Measurements from ENCODE around the gene CBFA2T3. TPM values are rescaled to one million over a fixed set of nuclear protein-coding genes. Genes with fewer than 3 reads are reported as not detected.

CBFA2T3 gene
- total RNA-seq, 1 experiment from 2014 or later: 2.9 TPM

DNA sequence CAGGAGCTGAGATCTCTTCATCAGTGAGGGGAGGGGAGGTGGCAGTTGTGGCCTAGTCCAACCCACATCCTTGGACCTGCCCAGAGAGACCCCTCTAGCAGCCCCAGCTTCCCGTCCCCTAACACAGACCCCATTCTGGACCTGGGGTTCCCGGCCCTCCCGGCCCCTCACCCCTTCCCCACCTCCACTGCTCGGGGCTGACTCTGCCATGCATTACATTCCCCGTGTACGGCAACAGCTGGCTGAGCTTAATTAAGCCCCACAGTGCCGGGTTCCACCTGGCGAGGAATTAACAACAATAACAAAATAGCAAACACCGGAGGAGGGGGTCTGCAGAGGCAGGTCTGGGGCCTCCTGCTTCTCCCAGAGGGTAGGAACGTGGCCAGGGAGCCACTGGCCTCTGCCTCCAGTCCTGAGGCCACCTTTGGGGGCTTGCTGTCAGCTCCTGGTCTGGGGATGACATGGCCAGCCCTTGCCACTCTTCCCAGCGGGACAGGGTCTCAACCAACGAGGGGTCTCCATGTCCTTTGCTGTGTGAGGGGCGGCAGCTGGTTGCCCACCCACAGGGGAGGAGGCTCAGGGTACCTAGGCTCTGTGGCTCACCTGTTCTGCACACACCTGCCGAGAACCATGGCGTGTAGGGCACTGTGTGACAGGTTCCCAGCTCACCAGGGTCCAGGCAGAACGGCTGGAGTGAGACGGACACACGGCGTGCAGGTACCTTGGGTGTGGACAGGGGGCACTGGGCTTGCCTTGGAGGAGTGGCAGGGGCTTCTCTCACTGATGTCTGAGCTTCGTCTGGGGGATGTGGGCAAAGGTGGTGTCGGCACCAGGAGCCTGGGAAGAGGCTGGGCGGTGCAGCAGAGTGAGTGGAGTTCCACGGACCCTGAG, 46.9 kb upstream of the CBFA2T3 start:
- no peak overlapping the region for H3T11ph ChIP-seq (ENCODE audit: low read length)
- peaks cover 30% of the 10 kb centered on the region for H3K27me3 Mint-ChIP-seq (ENCODE audit: low read depth)

More for the DNA sequence above, 46.9 kb upstream of the CBFA2T3 start:
- H2BK12ac ChIP-seq (ENCODE audit: insufficient read length, low read depth, low read length): no peak overlapping the region
- H2BK15ac ChIP-seq (ENCODE audit: low read depth, low read length): no peak overlapping the region
- H3K4me1 ChIP-seq (ENCODE audit: insufficient read depth, low read length): no peaks in the 10 kb centered on the region
- H4K91ac ChIP-seq (ENCODE audit: insufficient read length, low read depth, low read length): no peak overlapping the region
- no peaks in the 10 kb centered on the region for H3K27me3 ChIP-seq (ENCODE audit: insufficient read depth, low read length)
- no peak overlapping the region for H3K4ac ChIP-seq (ENCODE audit: low read depth, low read length)
- no peak overlapping the region for H2AFZ ChIP-seq (ENCODE audit: low read length)
- H2BK5ac ChIP-seq (ENCODE audit: insufficient read length, low read length): no peak overlapping the region
- H4K8ac ChIP-seq (replicated peaks; ENCODE audit: insufficient read length, low read depth, low read length): no peak overlapping the region
- no peak overlapping the region for H3K18ac ChIP-seq (ENCODE audit: insufficient read length, low read depth, low read length)
- no peak overlapping the region for H3K56ac ChIP-seq (ENCODE audit: insufficient read length, low read depth, low read length)
- no peaks in the 10 kb centered on the region for H3K9me3 ChIP-seq (ENCODE audit: control insufficient read depth, low read depth, low read length)
- H3K4me2 ChIP-seq (ENCODE audit: insufficient read depth, insufficient read length, low read length): no peak overlapping the region
- peaks cover 0 to 5% of the 10 kb centered on the region in 2 experiments; a peak in 1 of 5 replicates for H3K9me3 Mint-ChIP-seq
- no peak overlapping the region for H3K27ac ChIP-seq (ENCODE audit: insufficient read length, low read depth, low read length)
- peak overlapping the region; percentile 39; the same call in 1 of the 2 replicates for H3K14ac ChIP-seq (ENCODE audit: insufficient read depth, low read length)
- WGBS (ENCODE audit: extremely low coverage, insufficient read length, low lambda C conversion rate): no CpG with 5 or more reads among the region's 23 CpGs
- 0 out of 4 replicates have a peak, but pooled peaks cover 2% of the 10 kb centered on the region in 2 experiments for H3K4me1 Mint-ChIP-seq
- H3K79me1 ChIP-seq (ENCODE audit: insufficient read depth, low read depth, low read length, poor library complexity, severe bottlenecking): no peaks in the 10 kb centered on the region
- TF ChIP-seq, protein P1, sequence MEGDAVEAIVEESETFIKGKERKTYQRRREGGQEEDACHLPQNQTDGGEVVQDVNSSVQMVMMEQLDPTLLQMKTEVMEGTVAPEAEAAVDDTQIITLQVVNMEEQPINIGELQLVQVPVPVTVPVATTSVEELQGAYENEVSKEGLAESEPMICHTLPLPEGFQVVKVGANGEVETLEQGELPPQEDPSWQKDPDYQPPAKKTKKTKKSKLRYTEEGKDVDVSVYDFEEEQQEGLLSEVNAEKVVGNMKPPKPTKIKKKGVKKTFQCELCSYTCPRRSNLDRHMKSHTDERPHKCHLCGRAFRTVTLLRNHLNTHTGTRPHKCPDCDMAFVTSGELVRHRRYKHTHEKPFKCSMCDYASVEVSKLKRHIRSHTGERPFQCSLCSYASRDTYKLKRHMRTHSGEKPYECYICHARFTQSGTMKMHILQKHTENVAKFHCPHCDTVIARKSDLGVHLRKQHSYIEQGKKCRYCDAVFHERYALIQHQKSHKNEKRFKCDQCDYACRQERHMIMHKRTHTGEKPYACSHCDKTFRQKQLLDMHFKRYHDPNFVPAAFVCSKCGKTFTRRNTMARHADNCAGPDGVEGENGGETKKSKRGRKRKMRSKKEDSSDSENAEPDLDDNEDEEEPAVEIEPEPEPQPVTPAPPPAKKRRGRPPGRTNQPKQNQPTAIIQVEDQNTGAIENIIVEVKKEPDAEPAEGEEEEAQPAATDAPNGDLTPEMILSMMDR (conservative IDR thresholded peaks at IDR 0.05): no peak
- no peak overlapping the region for H2BK20ac ChIP-seq (ENCODE audit: low read depth, low read length, poor library complexity, severe bottlenecking)
- no peaks in the 10 kb centered on the region for H3K36me3 Mint-ChIP-seq (ENCODE audit: insufficient read depth in 1 of 3, low read depth in 3 of 3)
- peaks cover 3% of the 10 kb centered on the region for H4K20me1 ChIP-seq (ENCODE audit: control insufficient read depth, insufficient read depth, insufficient read length)
- H3K79me2 ChIP-seq (ENCODE audit: insufficient read depth, low read length): no peaks in the 10 kb centered on the region
- H2BK120ac ChIP-seq (ENCODE audit: low read depth, low read length, poor library complexity, severe bottlenecking): no peak overlapping the region
- no peak overlapping the region for H3K27ac Mint-ChIP-seq
- H2AK5ac ChIP-seq (ENCODE audit: insufficient read length, low read length): no peak overlapping the region
- H3K23me2 ChIP-seq (ENCODE audit: insufficient read length, low read depth, low read length, poor library complexity, severe bottlenecking): no peaks in the 10 kb centered on the region
- DNase-seq: no peak
- H3K9ac ChIP-seq (ENCODE audit: extremely low read depth, insufficient read length, low read length): no peak overlapping the region
- H3K23ac ChIP-seq (ENCODE audit: insufficient read length, low read depth, low read length): no peak overlapping the region
- no peak overlapping the region for H3K4me3 Mint-ChIP-seq
- no peak overlapping the region for H4K5ac ChIP-seq (ENCODE audit: insufficient read length, low read depth, low read length)

Measured in H9 (cell line).